Endothelial cell (in vitro differentiated cells): ENCODE data around the gene CTTNBP2. TPM values are rescaled to one million over a fixed set of nuclear protein-coding genes. Genes with fewer than 3 reads are reported as not detected.

Source experiments
- DNase-seq: peaks from one replicate; pipeline ENCODE4 v3.0.0; 2021; ENCODE audit warnings: low spot score
- H3K27ac Mint-ChIP-seq: one replicate; pipeline ENCODE4 v1.8.0; 2021; ENCODE audit warnings: mixed read lengths, inconsistent platforms; ENCODE audit not compliant: unreplicated experiment
- H3K27me3 Mint-ChIP-seq: one replicate; pipeline ENCODE4 v1.8.0; 2021; ENCODE audit warnings: mild to moderate bottlenecking, moderate library complexity, mixed read lengths, inconsistent platforms; ENCODE audit not compliant: unreplicated experiment
- H3K36me3 Mint-ChIP-seq: one replicate; pipeline ENCODE4 v1.8.0; 2021; ENCODE audit warnings: mild to moderate bottlenecking, low read depth, mixed read lengths, inconsistent platforms; ENCODE audit not compliant: unreplicated experiment
- H3K4me1 Mint-ChIP-seq: one replicate; pipeline ENCODE4 v1.8.0; 2021; ENCODE audit warnings: mild to moderate bottlenecking, mixed read lengths, inconsistent platforms; ENCODE audit not compliant: unreplicated experiment
- H3K4me3 Mint-ChIP-seq: one replicate; pipeline ENCODE4 v1.8.0; 2021; ENCODE audit warnings: mild to moderate bottlenecking, mixed read lengths, inconsistent platforms; ENCODE audit not compliant: unreplicated experiment
- H3K9me3 Mint-ChIP-seq: one replicate; pipeline ENCODE4 v1.8.0; 2021; ENCODE audit warnings: mixed read lengths, inconsistent platforms; ENCODE audit not compliant: unreplicated experiment
- total RNA-seq: library from RNA; stranded (reverse); fragmentation: NEBNext Ultra II Directional; extraction: Animal tissue kit (Norgen Biotek cat#: 25700); gene quantifications from one replicate; pipeline ENCODE4 v1.2.1, GENCODE V29; 2021; ENCODE audit not compliant: unreplicated experiment
- TF ChIP-seq, protein P1 (sequence below): fragments of 200-600 bp; sonication (generic); IDR thresholded peaks from one replicate; pipeline ENCODE4 v1.5.0; 2021; ENCODE audit warnings: antibody characterized with exemption; ENCODE audit not compliant: unreplicated experiment

The CTTNBP2 gene
- total RNA-seq, 1 donor from 2014 or later, result 24.4 TPM

DNA sequence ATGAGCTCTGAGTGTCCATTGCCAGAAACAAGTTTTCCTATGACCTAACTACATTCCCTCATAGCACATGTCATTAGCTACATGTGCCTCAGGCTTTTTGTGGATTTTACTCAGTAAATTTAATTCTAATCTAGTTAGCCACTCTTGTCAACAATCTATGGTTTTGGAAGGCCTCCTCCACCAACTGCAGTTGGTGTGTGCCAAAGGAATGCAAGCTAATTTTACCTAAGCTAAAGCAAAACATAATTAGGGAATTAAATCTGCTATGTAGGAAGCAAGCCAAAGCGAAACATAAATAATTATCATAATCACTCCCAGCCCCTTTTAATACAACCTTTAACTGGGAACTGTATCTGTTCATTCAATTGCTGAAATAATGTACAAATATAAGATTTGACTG is 3.5 kb upstream of the CTTNBP2 start:
- Mint-ChIP-seq H3K36me3 (no peaks in the 10 kb centered on the region), H3K27ac (no peak overlapping the region), H3K27me3 (peaks cover 10% of the 10 kb centered on the region), H3K9me3 (no peaks in the 10 kb centered on the region), H3K4me3 (no peak overlapping the region), H3K4me1 (peaks cover 14% of the 10 kb centered on the region)
- DNase-seq, result no peak
- TF ChIP-seq, protein P1, sequence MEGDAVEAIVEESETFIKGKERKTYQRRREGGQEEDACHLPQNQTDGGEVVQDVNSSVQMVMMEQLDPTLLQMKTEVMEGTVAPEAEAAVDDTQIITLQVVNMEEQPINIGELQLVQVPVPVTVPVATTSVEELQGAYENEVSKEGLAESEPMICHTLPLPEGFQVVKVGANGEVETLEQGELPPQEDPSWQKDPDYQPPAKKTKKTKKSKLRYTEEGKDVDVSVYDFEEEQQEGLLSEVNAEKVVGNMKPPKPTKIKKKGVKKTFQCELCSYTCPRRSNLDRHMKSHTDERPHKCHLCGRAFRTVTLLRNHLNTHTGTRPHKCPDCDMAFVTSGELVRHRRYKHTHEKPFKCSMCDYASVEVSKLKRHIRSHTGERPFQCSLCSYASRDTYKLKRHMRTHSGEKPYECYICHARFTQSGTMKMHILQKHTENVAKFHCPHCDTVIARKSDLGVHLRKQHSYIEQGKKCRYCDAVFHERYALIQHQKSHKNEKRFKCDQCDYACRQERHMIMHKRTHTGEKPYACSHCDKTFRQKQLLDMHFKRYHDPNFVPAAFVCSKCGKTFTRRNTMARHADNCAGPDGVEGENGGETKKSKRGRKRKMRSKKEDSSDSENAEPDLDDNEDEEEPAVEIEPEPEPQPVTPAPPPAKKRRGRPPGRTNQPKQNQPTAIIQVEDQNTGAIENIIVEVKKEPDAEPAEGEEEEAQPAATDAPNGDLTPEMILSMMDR, result no peak

DNA sequence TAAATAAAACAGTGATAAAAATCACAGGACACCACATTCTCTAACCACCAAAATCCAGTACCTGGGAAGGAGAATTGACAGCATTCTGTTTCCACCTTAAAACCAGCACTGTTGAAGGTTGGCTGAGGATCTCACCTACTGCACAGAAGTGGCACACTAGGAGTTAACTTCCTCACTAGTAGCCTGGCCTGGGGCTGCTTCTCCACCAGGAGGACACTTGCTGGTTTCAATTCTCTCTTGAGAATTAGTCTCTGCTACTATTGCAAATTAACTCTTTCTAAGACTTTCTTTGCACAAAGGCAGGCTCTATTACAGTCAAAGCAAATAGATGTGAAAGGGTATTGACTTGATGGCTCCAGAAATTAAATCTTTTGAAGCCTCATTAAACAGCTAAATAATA is 2.3 kb upstream of the CTTNBP2 start:
- no peak overlapping the region for H3K4me3 Mint-ChIP-seq
- TF ChIP-seq, protein P1, result peak; percentile 46
- DNase-seq, result peak; percentile 49

DNA sequence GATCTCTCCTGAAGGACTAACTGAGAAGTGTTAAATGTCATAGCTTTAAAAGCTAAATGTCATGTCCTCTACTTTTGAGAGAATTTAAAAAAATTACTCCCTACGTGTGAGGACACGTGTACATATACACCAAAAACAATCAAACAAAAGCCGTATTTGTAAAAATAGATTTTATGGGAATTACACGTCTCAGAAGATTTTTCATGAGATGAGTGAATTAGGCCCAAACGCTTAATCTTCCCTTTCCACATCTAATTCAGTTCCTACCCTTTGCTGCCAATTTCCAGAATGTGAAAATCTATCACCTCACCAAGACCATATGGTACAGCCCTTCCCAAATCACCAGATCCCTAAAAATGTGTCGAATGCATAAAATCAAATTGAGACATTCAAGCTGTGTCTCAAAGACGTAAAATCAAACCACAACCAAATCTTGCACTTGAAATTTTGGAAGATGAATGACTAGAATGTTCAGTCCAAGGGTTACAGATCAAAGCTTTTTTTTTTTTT is 1.0 kb upstream of the CTTNBP2 start:
- H3K27me3 Mint-ChIP-seq, result peaks cover 13% of the 10 kb centered on the region
- TF ChIP-seq, protein P1, result no peak
- H3K4me3 Mint-ChIP-seq, result peak overlapping the region; percentile 96
- H3K27ac Mint-ChIP-seq, result no peak overlapping the region
- H3K9me3 Mint-ChIP-seq, result no peaks in the 10 kb centered on the region
- no peak for DNase-seq
- H3K4me1 Mint-ChIP-seq, result peaks cover 23% of the 10 kb centered on the region
- no peaks in the 10 kb centered on the region for H3K36me3 Mint-ChIP-seq

More for the DNA sequence above, 2.3 kb upstream of the CTTNBP2 start:
- Mint-ChIP-seq H3K9me3 (no peaks in the 10 kb centered on the region), H3K36me3 (no peaks in the 10 kb centered on the region), H3K4me1 (peaks cover 20% of the 10 kb centered on the region), H3K27ac (no peak overlapping the region), H3K27me3 (peaks cover 13% of the 10 kb centered on the region)

DNA sequence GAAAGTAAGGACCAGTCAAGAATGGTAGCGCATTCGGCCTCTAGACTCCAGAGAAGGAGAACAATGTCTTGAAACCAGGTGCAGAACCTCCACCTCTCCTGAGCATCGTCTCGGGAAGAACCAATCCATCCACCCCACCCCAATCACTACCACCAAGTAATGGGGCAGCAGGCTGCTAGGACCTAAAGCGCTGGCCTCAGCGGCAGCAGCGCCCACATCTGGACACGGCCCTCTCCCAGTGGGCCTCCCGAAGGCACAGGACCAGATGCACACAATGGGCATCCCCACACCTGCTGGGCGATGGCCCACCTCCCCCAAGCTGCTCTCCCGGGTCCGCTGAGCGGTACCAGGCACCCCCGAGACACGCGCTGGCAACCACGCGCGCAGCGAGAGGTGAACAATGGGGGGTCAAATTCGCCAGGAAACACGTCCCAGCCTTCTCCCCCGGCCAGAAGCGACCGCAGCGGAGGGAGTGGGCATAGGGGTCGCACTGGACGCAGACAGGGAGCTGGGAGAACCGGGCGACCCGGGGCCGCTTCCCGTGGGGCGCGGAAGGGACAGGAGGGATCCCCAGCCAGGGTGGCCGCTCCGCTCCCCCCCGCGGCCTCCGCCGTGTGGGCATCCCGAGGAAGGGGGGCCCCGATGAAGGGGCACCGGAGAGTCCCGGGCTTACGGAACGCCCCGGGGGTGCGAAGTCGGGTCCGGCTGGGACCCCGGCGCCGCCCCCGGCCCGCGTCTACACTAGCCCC is 506 bp downstream of the CTTNBP2 start:
- Mint-ChIP-seq H3K4me1 (peaks cover 37% of the 10 kb centered on the region), H3K27ac (no peak overlapping the region), H3K4me3 (peak overlapping the region; percentile 92), H3K27me3 (peaks cover 13% of the 10 kb centered on the region), H3K36me3 (no peaks in the 10 kb centered on the region), H3K9me3 (no peaks in the 10 kb centered on the region)
- TF ChIP-seq, protein P1, result no peak
- peak; percentile 31 for DNase-seq

DNA sequence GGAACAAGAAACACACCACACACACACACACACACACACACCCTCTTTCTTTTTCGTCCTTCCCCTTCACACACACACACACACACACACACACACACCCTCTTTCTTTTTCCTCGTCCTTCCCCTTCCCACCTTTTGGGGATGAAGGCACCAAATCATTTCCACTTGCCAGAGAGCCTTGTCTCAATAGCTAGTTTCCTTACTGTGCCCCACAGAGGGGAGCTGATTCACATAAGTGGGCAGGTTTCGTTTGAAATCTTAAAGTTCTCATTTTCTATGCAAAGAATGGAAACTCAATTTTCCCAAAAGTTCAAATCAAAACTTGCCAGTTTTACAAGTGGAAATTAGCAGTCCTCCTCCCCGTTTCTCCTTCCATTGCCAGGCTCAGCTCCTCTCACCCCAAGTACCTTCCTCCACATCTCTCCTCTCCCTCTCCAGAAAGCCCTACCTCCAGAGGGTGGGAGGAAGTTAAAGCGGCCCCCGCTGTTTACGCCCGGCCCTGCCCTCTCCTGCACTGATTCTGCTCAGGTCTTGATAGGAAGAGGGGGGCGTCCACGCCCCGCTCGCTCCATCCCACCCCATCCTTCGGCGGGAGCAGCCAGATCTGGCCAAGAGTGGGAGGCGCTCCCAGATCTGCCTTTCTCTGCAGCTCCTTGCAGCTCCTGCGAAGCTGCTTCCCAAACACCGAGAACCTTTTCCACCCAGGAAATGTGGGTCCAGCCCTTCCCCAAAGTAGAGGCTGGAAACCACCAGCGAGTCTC is 1.3 kb downstream of the CTTNBP2 start:
- peak; percentile 31 for DNase-seq
- H3K27ac Mint-ChIP-seq, result peak overlapping the region; percentile 65
- H3K36me3 Mint-ChIP-seq, result no peaks in the 10 kb centered on the region
- H3K4me3 Mint-ChIP-seq, result peak overlapping the region; percentile 92
- H3K27me3 Mint-ChIP-seq, result peaks cover 15% of the 10 kb centered on the region
- TF ChIP-seq, protein P1, result no peak
- no peaks in the 10 kb centered on the region for H3K9me3 Mint-ChIP-seq
- peaks cover 45% of the 10 kb centered on the region for H3K4me1 Mint-ChIP-seq
